Stomach smooth muscle (tissue), 2 donors: ENCODE measurements around the gene ST6GALNAC3.

Experiments used
- H3K27ac ChIP-seq: one replicate; pipeline ENCODE4 v1.7.0; 2013; ENCODE audit warnings: mild to moderate bottlenecking, low read length, inconsistent platforms
- H3K27me3 ChIP-seq, 2 donors: one replicate each; pipeline ENCODE4 v1.7.0; 2013; ENCODE audit warnings: low read length in 2 of 2; ENCODE audit not compliant: insufficient read depth in 2 of 2, control insufficient read depth in 1 of 2
- H3K36me3 ChIP-seq, 2 donors: one replicate each; pipeline ENCODE4 v1.7.0; 2013; ENCODE audit warnings: low read length in 2 of 2; ENCODE audit not compliant: control insufficient read depth in 2 of 2, insufficient read depth in 2 of 2
- H3K4me1 ChIP-seq: one replicate; pipeline ENCODE4 v1.7.0; 2013; ENCODE audit warnings: low read length; ENCODE audit not compliant: control insufficient read depth, insufficient read depth
- H3K4me3 ChIP-seq, 2 donors: one replicate each; pipeline ENCODE4 v1.7.0; 2013; ENCODE audit warnings: low read length in 2 of 2
- H3K9ac ChIP-seq, 2 donors: one replicate each; pipeline ENCODE4 v1.7.0; 2013; ENCODE audit warnings: low read length in 2 of 2, mild to moderate bottlenecking in 1 of 2
- H3K9me3 ChIP-seq, 2 donors: one replicate each; pipeline ENCODE4 v1.7.0; 2013; ENCODE audit warnings: low read length in 2 of 2; ENCODE audit not compliant: control insufficient read depth in 2 of 2
- donor health status: healthy.
- donor health status: Pancreatic carcinoma.

The ST6GALNAC3 gene

DNA sequence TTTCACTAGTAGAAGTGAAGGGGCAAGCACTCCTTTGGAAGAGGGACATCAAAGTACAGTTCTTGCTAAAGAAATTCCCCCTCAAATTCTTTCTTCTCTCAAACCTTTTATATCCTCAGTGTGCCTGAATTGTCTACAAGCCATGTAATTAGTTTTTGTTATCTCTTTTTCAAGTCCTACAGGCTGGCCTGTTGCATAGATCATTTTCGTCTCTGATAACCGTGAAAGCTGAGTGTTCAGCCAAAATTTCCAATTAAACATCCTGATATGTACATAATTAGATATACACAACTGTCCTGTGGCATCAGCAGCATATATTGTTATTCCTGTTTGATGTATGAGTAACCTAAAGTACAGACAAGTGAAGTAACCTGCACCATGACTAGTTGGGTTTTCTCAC, 417.2 kb downstream of the ST6GALNAC3 start:
- H3K4me3 ChIP-seq: no peak overlapping the region
- H3K36me3 ChIP-seq: no peaks in the 10 kb centered on the region
- H3K27ac ChIP-seq: no peak overlapping the region
- H3K9me3 ChIP-seq: no peaks in the 10 kb centered on the region
- H3K27me3 ChIP-seq: no peaks in the 10 kb centered on the region
- H3K4me1 ChIP-seq: no peaks in the 10 kb centered on the region
- no peak overlapping the region for H3K9ac ChIP-seq

DNA sequence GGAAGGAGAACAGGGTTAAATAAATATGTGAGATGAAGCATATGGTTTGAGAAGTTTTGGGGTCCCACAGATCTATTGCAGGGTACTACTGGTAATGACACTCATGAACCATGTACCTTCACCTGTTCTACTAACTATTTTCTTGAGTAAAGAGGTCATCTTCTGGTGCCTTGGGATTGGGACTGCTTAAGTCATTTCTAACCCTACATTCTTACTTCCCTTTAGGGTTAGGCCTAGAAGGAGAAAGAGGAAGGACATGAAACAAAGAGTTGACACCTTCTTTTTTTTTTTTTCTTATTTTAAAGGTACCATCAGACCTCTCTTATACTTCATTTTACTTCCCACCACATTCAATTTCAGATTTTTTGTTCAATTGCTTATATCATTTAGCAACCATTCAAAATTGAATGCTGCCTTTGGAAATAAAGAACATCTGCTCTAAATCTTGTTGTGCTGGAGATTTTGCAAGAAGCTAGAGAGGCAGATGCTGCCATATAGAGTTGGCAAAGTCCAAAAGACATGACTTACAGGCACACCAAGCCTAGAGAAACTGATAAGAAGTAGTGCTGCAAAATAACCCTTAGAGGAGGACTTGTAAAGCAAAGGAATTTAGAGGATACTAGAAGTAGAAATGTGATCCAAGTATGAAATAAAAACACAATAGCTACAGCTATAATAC, 418.3 kb downstream of the ST6GALNAC3 start:
- Histone ChIP-seq H3K36me3 (no peaks in the 10 kb centered on the region), H3K27ac (no peak overlapping the region), H3K4me1 (no peaks in the 10 kb centered on the region), H3K9ac (no peak overlapping the region), H3K9me3 (no peaks in the 10 kb centered on the region), H3K4me3 (no peak overlapping the region), H3K27me3 (no peaks in the 10 kb centered on the region)

DNA sequence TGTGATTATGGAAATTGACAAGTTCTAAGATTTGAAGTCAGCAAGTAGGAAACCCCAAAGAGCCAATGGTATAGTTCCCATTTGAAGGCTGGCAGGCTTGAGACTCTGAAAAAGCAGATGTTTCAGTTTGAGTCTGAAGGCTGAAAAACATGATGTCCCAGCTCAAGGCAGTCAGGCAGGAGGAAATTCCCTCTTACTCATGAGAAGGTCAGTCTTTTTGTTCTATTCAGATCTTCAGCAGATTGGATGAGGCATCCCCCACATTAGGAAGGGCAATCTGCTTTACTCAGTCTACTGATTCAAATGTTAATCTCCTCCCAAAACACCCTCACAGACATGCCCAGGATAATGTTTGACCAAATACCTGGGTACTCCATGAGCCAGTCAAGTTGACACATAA, 420.3 kb downstream of the ST6GALNAC3 start:
- no peaks in the 10 kb centered on the region for H3K36me3 ChIP-seq
- no peak overlapping the region for H3K9ac ChIP-seq
- H3K27me3 ChIP-seq: no peaks in the 10 kb centered on the region
- H3K4me3 ChIP-seq: no peak overlapping the region
- H3K9me3 ChIP-seq: no peaks in the 10 kb centered on the region
- H3K27ac ChIP-seq: no peak overlapping the region
- H3K4me1 ChIP-seq: no peaks in the 10 kb centered on the region

DNA sequence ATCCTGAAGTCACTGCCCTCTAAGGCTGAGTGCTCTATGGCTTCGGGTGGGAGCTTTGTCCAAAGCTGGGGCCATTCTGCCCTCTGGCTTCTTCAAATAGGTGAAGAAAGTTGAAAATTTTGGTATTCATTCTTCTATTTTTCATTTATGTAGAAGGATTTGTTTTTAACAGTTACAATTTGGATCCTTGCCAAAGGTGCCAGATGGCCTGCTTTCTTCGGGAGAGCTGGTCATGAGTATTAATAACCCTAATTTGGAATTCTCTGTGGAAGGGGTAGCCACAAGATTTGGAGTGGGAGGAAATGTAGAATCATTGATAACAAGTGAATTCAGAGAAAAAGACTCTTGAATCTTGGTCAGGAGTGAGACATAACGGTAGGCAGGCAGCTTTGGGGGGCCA, 422.3 kb downstream of the ST6GALNAC3 start:
- H3K27me3 ChIP-seq: no peaks in the 10 kb centered on the region
- H3K4me1 ChIP-seq: no peaks in the 10 kb centered on the region
- H3K4me3 ChIP-seq: no peak overlapping the region
- no peak overlapping the region for H3K27ac ChIP-seq
- H3K36me3 ChIP-seq: no peaks in the 10 kb centered on the region
- H3K9me3 ChIP-seq: no peaks in the 10 kb centered on the region
- H3K9ac ChIP-seq: no peak overlapping the region

DNA sequence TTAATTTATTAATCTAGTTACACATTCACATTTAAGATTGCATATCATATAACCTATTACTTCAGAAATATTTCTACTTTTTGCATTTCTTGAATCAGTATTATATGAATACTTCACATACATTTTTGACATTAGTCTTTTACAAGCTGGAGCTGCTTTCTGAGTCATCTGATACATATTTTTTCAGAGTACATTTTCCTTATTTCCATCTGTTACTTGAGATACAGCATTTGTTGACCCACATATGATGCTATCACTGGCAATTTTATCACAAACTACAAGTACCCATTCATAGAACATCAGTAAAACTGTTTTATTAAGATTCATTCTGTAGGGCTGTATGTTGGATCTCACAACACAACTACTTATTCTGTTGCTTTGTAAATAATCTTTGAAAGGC, 425.6 kb downstream of the ST6GALNAC3 start:
- no peaks in the 10 kb centered on the region for H3K9me3 ChIP-seq
- H3K36me3 ChIP-seq: no peaks in the 10 kb centered on the region
- no peaks in the 10 kb centered on the region for H3K4me1 ChIP-seq
- no peak overlapping the region for H3K27ac ChIP-seq
- no peak overlapping the region for H3K9ac ChIP-seq
- H3K4me3 ChIP-seq: no peak overlapping the region
- H3K27me3 ChIP-seq: no peaks in the 10 kb centered on the region

DNA sequence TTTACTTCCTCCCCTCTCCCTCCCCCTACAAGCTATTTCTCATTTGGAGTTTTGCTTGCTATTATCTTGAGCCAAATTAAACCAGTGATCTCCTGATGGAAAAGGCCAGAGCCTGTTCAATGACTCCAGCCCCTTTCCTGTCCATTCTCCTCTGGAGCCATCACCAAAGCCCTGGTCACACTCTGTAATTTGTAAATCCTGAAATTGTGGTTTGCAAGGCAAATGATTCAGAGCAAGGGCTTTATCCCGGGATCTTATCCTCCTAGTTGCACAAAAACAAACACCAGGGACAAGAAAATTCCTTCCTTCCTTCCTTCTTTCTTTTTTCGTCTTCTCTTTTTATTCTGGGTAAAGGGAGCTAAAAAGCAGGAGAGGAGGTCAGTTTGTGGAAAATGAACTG, 426.6 kb downstream of the ST6GALNAC3 start:
- no peaks in the 10 kb centered on the region for H3K9me3 ChIP-seq
- no peaks in the 10 kb centered on the region for H3K4me1 ChIP-seq
- H3K27me3 ChIP-seq: no peaks in the 10 kb centered on the region
- no peaks in the 10 kb centered on the region for H3K36me3 ChIP-seq
- H3K9ac ChIP-seq: no peak overlapping the region
- H3K27ac ChIP-seq: no peak overlapping the region
- no peak overlapping the region for H3K4me3 ChIP-seq

DNA sequence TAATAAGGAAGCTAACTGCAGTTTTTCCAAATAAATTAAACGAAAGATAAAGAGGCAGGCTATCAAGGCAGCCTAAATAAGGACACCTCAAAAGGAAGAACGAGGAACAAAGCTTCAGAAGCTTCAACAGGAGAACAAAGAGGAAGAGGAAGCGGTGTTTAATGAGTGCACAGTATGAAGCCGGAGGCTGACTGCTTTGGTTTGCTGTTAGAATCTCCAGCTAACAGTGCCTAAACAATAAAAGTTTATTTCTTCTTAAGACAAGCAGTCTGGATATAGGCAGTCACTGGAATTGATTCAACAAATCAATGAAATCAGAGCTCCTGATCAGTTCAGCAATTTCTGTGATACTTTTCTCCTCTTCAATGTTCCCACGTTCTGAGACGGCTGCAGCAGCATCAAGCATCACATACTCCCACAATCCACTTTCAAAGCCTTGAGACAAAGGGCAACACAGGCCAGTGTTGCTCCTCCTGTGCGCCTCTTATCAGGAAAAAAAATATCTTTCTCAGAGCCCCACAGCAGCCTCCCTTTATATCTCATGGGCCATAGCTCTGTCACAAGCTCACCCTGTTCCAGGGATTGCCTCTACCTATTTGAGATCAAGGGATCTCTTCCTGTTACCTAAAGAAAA, 427.2 kb downstream of the ST6GALNAC3 start:
- no peaks in the 10 kb centered on the region for H3K4me1 ChIP-seq
- H3K9ac ChIP-seq: no peak overlapping the region
- no peak overlapping the region for H3K27ac ChIP-seq
- no peaks in the 10 kb centered on the region for H3K9me3 ChIP-seq
- H3K36me3 ChIP-seq: no peaks in the 10 kb centered on the region
- H3K4me3 ChIP-seq: no peak overlapping the region
- no peaks in the 10 kb centered on the region for H3K27me3 ChIP-seq

DNA sequence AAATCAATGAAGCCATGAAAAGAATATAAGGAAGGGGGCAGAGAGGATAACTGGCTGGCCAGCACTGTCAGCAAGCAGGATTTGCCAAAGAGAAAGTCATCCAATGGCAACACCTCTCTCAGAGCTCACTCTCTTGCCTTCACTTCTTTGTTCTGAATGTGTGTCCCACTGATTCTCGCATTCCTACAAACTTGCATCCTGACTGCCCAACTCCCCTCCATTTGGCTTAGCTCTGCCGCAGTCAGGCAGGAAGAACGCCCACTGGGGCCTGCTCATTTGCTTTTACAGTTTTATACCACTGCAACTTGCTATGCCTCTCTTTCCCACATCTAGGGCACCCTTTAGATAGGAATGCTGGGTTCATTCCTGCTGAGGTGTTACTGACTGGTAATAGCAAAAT, 428.6 kb downstream of the ST6GALNAC3 start:
- no peak overlapping the region for H3K9ac ChIP-seq
- no peaks in the 10 kb centered on the region for H3K36me3 ChIP-seq
- H3K4me3 ChIP-seq: no peak overlapping the region
- H3K9me3 ChIP-seq: no peaks in the 10 kb centered on the region
- no peak overlapping the region for H3K27ac ChIP-seq
- H3K27me3 ChIP-seq: no peaks in the 10 kb centered on the region
- H3K4me1 ChIP-seq: no peaks in the 10 kb centered on the region

DNA sequence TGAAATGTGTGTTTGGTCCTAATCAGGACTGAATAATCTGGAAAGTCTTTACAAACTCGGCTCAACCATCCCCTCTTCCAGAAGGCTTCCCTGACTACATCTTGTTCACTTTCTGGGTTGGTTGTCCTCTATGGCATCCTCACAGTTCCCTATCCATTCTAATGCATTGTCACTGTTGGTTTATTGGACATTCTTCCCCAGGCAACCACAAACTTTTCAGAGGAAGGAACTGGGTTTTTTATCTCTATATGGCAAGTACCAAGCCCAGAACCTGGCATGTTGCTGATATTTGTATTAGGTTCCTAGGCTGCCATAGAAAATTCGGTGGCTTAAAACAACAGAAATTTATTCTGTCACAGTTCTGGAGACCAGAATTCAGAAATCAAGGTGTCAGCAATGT, 429.2 kb downstream of the ST6GALNAC3 start:
- Histone ChIP-seq H3K9ac (no peak overlapping the region), H3K27ac (no peak overlapping the region), H3K36me3 (no peaks in the 10 kb centered on the region), H3K9me3 (no peaks in the 10 kb centered on the region), H3K4me1 (no peaks in the 10 kb centered on the region), H3K4me3 (no peak overlapping the region), H3K27me3 (no peaks in the 10 kb centered on the region)

DNA sequence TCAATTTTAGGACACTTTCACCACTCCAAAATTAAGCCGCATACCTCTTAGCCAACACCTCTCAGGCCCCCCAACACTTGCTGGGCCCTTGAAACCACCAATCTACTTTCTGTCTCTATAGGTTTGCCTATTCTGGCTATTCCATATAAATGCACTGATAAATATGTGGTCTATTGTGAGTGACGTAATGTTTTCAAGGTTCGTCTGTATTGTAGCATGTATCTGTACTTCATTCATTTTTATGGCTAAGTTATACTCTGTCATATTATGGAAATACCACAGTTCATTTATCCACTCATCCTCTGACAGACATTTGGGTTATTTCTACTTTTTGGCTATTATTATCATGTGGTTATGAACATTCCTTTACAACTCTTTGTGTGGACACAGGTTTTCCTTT, 432.8 kb downstream of the ST6GALNAC3 start:
- H3K9ac ChIP-seq: no peak overlapping the region
- H3K9me3 ChIP-seq: no peaks in the 10 kb centered on the region
- no peaks in the 10 kb centered on the region for H3K36me3 ChIP-seq
- H3K4me1 ChIP-seq: peaks cover 3% of the 10 kb centered on the region
- no peak overlapping the region for H3K27ac ChIP-seq
- no peak overlapping the region for H3K4me3 ChIP-seq
- H3K27me3 ChIP-seq: no peaks in the 10 kb centered on the region

DNA sequence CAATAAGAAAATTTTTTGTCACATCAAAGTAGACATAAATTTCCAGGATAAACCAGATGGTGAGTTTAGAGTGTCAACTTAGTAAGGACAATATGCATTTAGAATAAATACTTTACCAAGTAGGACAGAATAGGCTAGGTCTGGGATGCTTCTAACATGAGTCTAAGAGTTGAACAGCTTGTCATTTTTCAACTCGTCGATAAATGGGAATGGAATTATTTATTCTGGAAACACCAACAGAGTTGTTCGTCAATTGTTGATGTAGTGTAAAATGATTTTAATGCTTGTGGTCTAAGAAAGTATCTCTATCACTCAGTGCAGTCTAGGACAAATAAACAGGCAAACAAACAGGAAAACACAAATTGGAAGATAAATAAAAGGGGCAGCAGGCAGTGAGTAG, 434.3 kb downstream of the ST6GALNAC3 start:
- no peak overlapping the region for H3K9ac ChIP-seq
- no peak overlapping the region for H3K4me3 ChIP-seq
- no peaks in the 10 kb centered on the region for H3K36me3 ChIP-seq
- H3K27me3 ChIP-seq: no peaks in the 10 kb centered on the region
- no peaks in the 10 kb centered on the region for H3K9me3 ChIP-seq
- H3K27ac ChIP-seq: no peak overlapping the region
- H3K4me1 ChIP-seq: peaks cover 3% of the 10 kb centered on the region
